ENCODE data around the gene AKT1.

Gene AKT1

GRCh38 chr14:104758981-104759969 lies 36.3 kb downstream of the AKT1 start:
- H4K20me1 ChIP-seq (ENCODE audit: insufficient read depth, low read length): no peaks in the 10 kb centered on the region; the same call in 1 of the 2 replicates
- TF ChIP-seq CTCF (IDR thresholded peaks at IDR 0.05; ENCODE audit: low read depth, low read length) (no peak), EZH2phosphoT487 (IDR thresholded peaks at IDR 0.05; ENCODE audit: low read depth) (no peak)
- no peak overlapping the region for H3K4me3 ChIP-seq (ENCODE audit: low read length)
- no peaks in the 10 kb centered on the region for H3K27me3 ChIP-seq (ENCODE audit: low read depth, low read length)
- no peak overlapping the region for H3K9ac ChIP-seq (ENCODE audit: low read length)
- no peak overlapping the region for H2AFZ ChIP-seq (ENCODE audit: low read depth, low read length)
- H3K9me3 ChIP-seq (ENCODE audit: insufficient read depth, low read length): no peaks in the 10 kb centered on the region
- no peak overlapping the region for H3K4me2 ChIP-seq (ENCODE audit: low read length)
- peaks cover 37% of the 10 kb centered on the region for H3K36me3 ChIP-seq (replicated peaks; ENCODE audit: low read depth, low read length)
- peaks cover 8% of the 10 kb centered on the region for H3K4me1 ChIP-seq (ENCODE audit: low read length)
- H3K79me2 ChIP-seq (ENCODE audit: low read length): peaks cover 28% of the 10 kb centered on the region
- H3K27ac ChIP-seq (ENCODE audit: low read length): no peak overlapping the region

GRCh38 chr14:104757681-104758392 lies 37.7 kb downstream of the AKT1 start:
- H4K20me1 ChIP-seq (ENCODE audit: insufficient read depth, low read length): no peaks in the 10 kb centered on the region; the same call in 1 of the 2 replicates
- H3K4me1 ChIP-seq (ENCODE audit: low read length): peaks cover 15% of the 10 kb centered on the region
- H3K36me3 ChIP-seq (replicated peaks; ENCODE audit: low read depth, low read length): peaks cover 37% of the 10 kb centered on the region
- H3K9me3 ChIP-seq (ENCODE audit: insufficient read depth, low read length): no peaks in the 10 kb centered on the region
- H3K79me2 ChIP-seq (ENCODE audit: low read length): peaks cover 41% of the 10 kb centered on the region
- no peak overlapping the region for H3K9ac ChIP-seq (ENCODE audit: low read length)
- H3K4me3 ChIP-seq (ENCODE audit: low read length): no peak overlapping the region
- TF ChIP-seq CTCF (IDR thresholded peaks at IDR 0.05; ENCODE audit: low read depth, low read length) (no peak), EZH2phosphoT487 (IDR thresholded peaks at IDR 0.05; ENCODE audit: low read depth) (no peak)
- H3K4me2 ChIP-seq (ENCODE audit: low read length): no peak overlapping the region
- H3K27ac ChIP-seq (ENCODE audit: low read length): no peak overlapping the region
- H3K27me3 ChIP-seq (ENCODE audit: low read depth, low read length): no peaks in the 10 kb centered on the region
- H2AFZ ChIP-seq (ENCODE audit: low read depth, low read length): no peak overlapping the region

GRCh38 chr14:104757238-104757585 lies 38.3 kb downstream of the AKT1 start:
- peaks cover 42% of the 10 kb centered on the region for H3K79me2 ChIP-seq (ENCODE audit: low read length)
- peaks cover 34% of the 10 kb centered on the region for H3K36me3 ChIP-seq (replicated peaks; ENCODE audit: low read depth, low read length)
- TF ChIP-seq CTCF (IDR thresholded peaks at IDR 0.05; ENCODE audit: low read depth, low read length): no peak
- TF ChIP-seq EZH2phosphoT487 (IDR thresholded peaks at IDR 0.05; ENCODE audit: low read depth): no peak
- no peak overlapping the region for H3K27ac ChIP-seq (ENCODE audit: low read length)
- no peak overlapping the region for H2AFZ ChIP-seq (ENCODE audit: low read depth, low read length)
- H3K4me1 ChIP-seq (ENCODE audit: low read length): peaks cover 15% of the 10 kb centered on the region
- H3K4me3 ChIP-seq (ENCODE audit: low read length): no peak overlapping the region
- no peak overlapping the region for H3K4me2 ChIP-seq (ENCODE audit: low read length)
- no peaks in the 10 kb centered on the region; the same call in 1 of the 2 replicates for H4K20me1 ChIP-seq (ENCODE audit: insufficient read depth, low read length)
- H3K9ac ChIP-seq (ENCODE audit: low read length): no peak overlapping the region
- H3K27me3 ChIP-seq (ENCODE audit: low read depth, low read length): no peaks in the 10 kb centered on the region
- H3K9me3 ChIP-seq (ENCODE audit: insufficient read depth, low read length): no peaks in the 10 kb centered on the region

Measured in OCI-LY3 (cell line).